Ammon's horn (tissue), 1 donor: ENCODE data around the gene NPR1.
A peak's percentile ranks its signal among the peaks of the same experiment; 100 is the strongest.
"Not testable (repeated sequence)": the region's sequence is repeated elsewhere in the genome, so short reads cannot be mapped to it uniquely, and the experiment has no call there.

ENCODE experiments used
- DNase-seq: peaks from one replicate; pipeline ENCODE4 v3.0.0-alpha.2; 2016; ENCODE audit warnings: low spot score

NPR1 gene

GRCh38 chr1:153678519-153679336, at the start of gene NPR1:
Gene NPR1 (plus strand): TSS chr1:153678688. CDS start chr1:153679109, 421 bp downstream.
- DNase-seq = peak; percentile 23

GRCh38 chr1:153629343-153629665, 49.2 kb upstream of the NPR1 start:
- no peak for DNase-seq

GRCh38 chr1:153629971-153630370, 48.5 kb upstream of the NPR1 start:
- peak; percentile 65 for DNase-seq

GRCh38 chr1:153630384-153630783, 48.1 kb upstream of the NPR1 start:
- no peak for DNase-seq

GRCh38 chr1:153631047-153632022, 47.2 kb upstream of the NPR1 start:
- DNase-seq = no peak

- DNase-seq = no peak
Observed at GRCh38 chr1:153633161-153633753, 45.2 kb upstream of the NPR1 start.

GRCh38 chr1:153633754-153634665, 44.5 kb upstream of the NPR1 start, which contains the start of gene CHTOP:
Gene CHTOP (plus strand): TSS chr1:153634066. CDS start chr1:153636589, 2,523 bp downstream.
- peak; percentile 99 for DNase-seq

- DNase-seq = no peak
Observed at GRCh38 chr1:153635872-153636271, 42.6 kb upstream of the NPR1 start.

GRCh38 chr1:153636312-153636711, 42.2 kb upstream of the NPR1 start:
- DNase-seq = no peak

- DNase-seq = no peak
Observed at GRCh38 chr1:153638261-153638660, 40.2 kb upstream of the NPR1 start.

- DNase-seq = no peak
Observed at GRCh38 chr1:153639280-153639679, 39.2 kb upstream of the NPR1 start.

GRCh38 chr1:153640213-153640612, 38.3 kb upstream of the NPR1 start:
- not testable (repeated sequence) for DNase-seq

GRCh38 chr1:153640861-153641260, 37.6 kb upstream of the NPR1 start:
- no peak for DNase-seq

- DNase-seq = no peak
Observed at GRCh38 chr1:153642161-153642560, 36.3 kb upstream of the NPR1 start.

GRCh38 chr1:153643100-153643499, 35.4 kb upstream of the NPR1 start:
- no peak for DNase-seq

- DNase-seq = no peak
Observed at GRCh38 chr1:153643816-153644215, 34.7 kb upstream of the NPR1 start.

GRCh38 chr1:153646672-153647345, 31.7 kb upstream of the NPR1 start:
- DNase-seq = no peak

GRCh38 chr1:153647346-153647714, 31.2 kb upstream of the NPR1 start:
- no peak for DNase-seq

GRCh38 chr1:153648000-153648643, 30.4 kb upstream of the NPR1 start:
- DNase-seq = no peak

GRCh38 chr1:153649137-153649862, 29.2 kb upstream of the NPR1 start:
- no peak for DNase-seq
